Neural cell (in vitro differentiated cells): ENCODE results near the gene CLVS2. TPM values are rescaled to one million over a fixed set of nuclear protein-coding genes. Genes with fewer than 3 reads are reported as not detected.

Source experiments
- H2AFZ ChIP-seq: fragments of 200-600, 300-800 bp; sonication (generic), shearing (Covaris generic); 2 replicates; pipeline ENCODE4 v1.6.0; 2014; ENCODE audit warnings: low read depth, mild to moderate bottlenecking, antibody characterized with exemption, low read length, moderate library complexity
- H3F3A ChIP-seq: fragments of 200-600 bp; shearing (Covaris generic); 2 replicates; pipeline ENCODE4 v1.6.1; 2016; ENCODE audit warnings: mild to moderate bottlenecking, moderate library complexity, mixed read lengths, antibody characterized with exemption, low read length; ENCODE audit not compliant: insufficient read depth, poor library complexity, severe bottlenecking
- H3K27ac ChIP-seq: fragments of 200-600, 300-800 bp; sonication (generic), shearing (Covaris generic); 2 replicates; pipeline ENCODE4 v1.5.1; 2014; ENCODE audit warnings: mild to moderate bottlenecking, low read length, moderate library complexity
- H3K27me3 ChIP-seq: fragments of 300-800, 200-600 bp; sonication (generic), shearing (Covaris generic); 2 replicates; pipeline ENCODE4 v1.6.0; 2014; ENCODE audit warnings: mild to moderate bottlenecking, low read depth, low read length, moderate library complexity; ENCODE audit not compliant: insufficient read depth
- H3K36me3 ChIP-seq: fragments of 300-800, 200-600 bp; sonication (generic), shearing (Covaris generic); 2 replicates; pipeline ENCODE4 v1.5.1; 2014; ENCODE audit warnings: mild to moderate bottlenecking, antibody characterized with exemption, low read length, moderate library complexity; ENCODE audit not compliant: insufficient read depth
- H3K4me2 ChIP-seq: fragments of 300-800, 200-600 bp; sonication (generic), shearing (Covaris generic); 2 replicates; pipeline ENCODE4 v1.6.0; 2014; ENCODE audit warnings: mild to moderate bottlenecking, low read length
- H3K4me3 ChIP-seq: fragments of 300-800, 200-600 bp; sonication (generic), shearing (Covaris generic); 2 replicates; pipeline ENCODE4 v1.5.1; 2014; ENCODE audit warnings: mild to moderate bottlenecking, low read length, moderate library complexity
- H3K79me2 ChIP-seq: fragments of 200-600 bp; shearing (Covaris generic); replicated peaks from 2 replicates; pipeline ENCODE4 v1.6.0; 2014; ENCODE audit warnings: mild to moderate bottlenecking, low read length, moderate library complexity; ENCODE audit not compliant: insufficient read depth
- H3K9ac ChIP-seq: fragments of 300-800, 200-600 bp; sonication (generic), shearing (Covaris generic); 2 replicates; pipeline ENCODE4 v1.6.1; 2016; ENCODE audit warnings: mild to moderate bottlenecking, low read length, mixed read lengths
- H3K9me2 ChIP-seq: fragments of 200-600 bp; shearing (Covaris generic); 2 replicates; pipeline ENCODE4 v1.6.1; 2016; ENCODE audit warnings: mild to moderate bottlenecking, low read length, mixed read lengths; ENCODE audit not compliant: insufficient read depth
- H3K9me3 ChIP-seq: fragments of 200-600, 300-800 bp; sonication (generic), shearing (Covaris generic); 2 replicates; pipeline ENCODE4 v1.6.1; 2016; ENCODE audit warnings: mild to moderate bottlenecking, mixed run types, low read length, moderate library complexity, mixed read lengths
- H4K20me1 ChIP-seq: fragments of 200-600 bp; shearing (Covaris generic); 2 replicates; pipeline ENCODE4 v1.6.1; 2016; ENCODE audit warnings: mild to moderate bottlenecking, mixed run types; ENCODE audit not compliant: insufficient read depth
- CTCF ChIP-seq: fragments of 450-650 bp; IDR thresholded peaks from 2 replicates; pipeline ENCODE4 v1.5.1; 2014; ENCODE audit warnings: antibody characterized with exemption, mild to moderate bottlenecking, moderate library complexity; ENCODE audit not compliant: poor library complexity, severe bottlenecking
- EP300 ChIP-seq: fragments of 450-650 bp; conservative IDR thresholded peaks from 2 replicates; pipeline ENCODE4 v1.6.1; 2014; ENCODE audit warnings: antibody characterized with exemption, mild to moderate bottlenecking, moderate library complexity; ENCODE audit not compliant: poor library complexity, severe bottlenecking
- EZH2 ChIP-seq: fragments of 200-600, 300-800 bp; shearing (Covaris generic), sonication (generic); IDR thresholded peaks from 2 replicates; pipeline ENCODE4 v1.6.1; 2014; ENCODE audit warnings: antibody characterized with exemption, low read length, borderline replicate concordance, mild to moderate bottlenecking; ENCODE audit not compliant: insufficient read depth, poor library complexity, severe bottlenecking
- MXI1 ChIP-seq: fragments of 450-650 bp; conservative IDR thresholded peaks from 2 replicates; pipeline ENCODE4 v1.6.1; 2014; ENCODE audit warnings: antibody characterized with exemption, mild to moderate bottlenecking; ENCODE audit not compliant: poor library complexity, severe bottlenecking
- POLR2AphosphoS5 ChIP-seq: IDR thresholded peaks from 2 replicates; pipeline ENCODE4 v1.6.1; 2012
- RAD21 ChIP-seq: fragments of 450-650 bp; conservative IDR thresholded peaks from 2 replicates; pipeline ENCODE4 v1.6.1; 2014; ENCODE audit warnings: antibody characterized with exemption, mild to moderate bottlenecking, moderate library complexity
- REST ChIP-seq: IDR thresholded peaks from 2 replicates; pipeline ENCODE4 v1.6.1; 2012; ENCODE audit warnings: borderline replicate concordance
- SMC3 ChIP-seq: fragments of 450-650 bp; conservative IDR thresholded peaks from 2 replicates; pipeline ENCODE4 v1.6.1; 2014; ENCODE audit warnings: antibody characterized with exemption, mild to moderate bottlenecking, moderate library complexity; ENCODE audit not compliant: poor library complexity
- TAF1 ChIP-seq: IDR thresholded peaks from 2 replicates; pipeline ENCODE4 v1.6.1; 2012; ENCODE audit warnings: low read depth
- polyA plus RNA-seq: library from polyadenylated mRNA; depleted of rRNA; stranded (reverse); fragments of >200 nt; gene quantifications from 2 replicates; pipeline ENCODE4 v1.2.3, GENCODE V29; 2014

The CLVS2 gene
- polyA plus RNA-seq, 1 donor from 2014 or later: 12.9 TPM

- no peak overlapping the region for H3K4me3 ChIP-seq
- no peaks in the 10 kb centered on the region for H3K36me3 ChIP-seq
- H3K79me2 ChIP-seq: no peaks in the 10 kb centered on the region
- H3K9ac ChIP-seq: no peak overlapping the region
- H3K4me2 ChIP-seq: no peak overlapping the region
- H4K20me1 ChIP-seq: no peaks in the 10 kb centered on the region
- no peak for TF ChIP-seq POLR2AphosphoS5
- no peak for TF ChIP-seq EZH2
- no peak for TF ChIP-seq RAD21
- no peak for TF ChIP-seq MXI1
- no peak for TF ChIP-seq EP300
- no peak for TF ChIP-seq TAF1
- no peak for TF ChIP-seq SMC3
- no peak for TF ChIP-seq REST
- no peak for TF ChIP-seq CTCF
- H3K27ac ChIP-seq: no peak overlapping the region
- H3K9me3 ChIP-seq: no peaks in the 10 kb centered on the region
- H3K9me2 ChIP-seq: no peaks in the 10 kb centered on the region
- no peak overlapping the region for H2AFZ ChIP-seq
- H3K27me3 ChIP-seq: no peaks in the 10 kb centered on the region
- H3F3A ChIP-seq: no peaks in the 10 kb centered on the region
Observed at GRCh38 chr6:123089226-123089625, 93.2 kb downstream of the CLVS2 start.

- no peak overlapping the region for H3K4me2 ChIP-seq
- H3K27me3 ChIP-seq: no peaks in the 10 kb centered on the region
- no peak overlapping the region for H2AFZ ChIP-seq
- no peak overlapping the region for H3K27ac ChIP-seq
- no peaks in the 10 kb centered on the region for H3F3A ChIP-seq
- H3K79me2 ChIP-seq: no peaks in the 10 kb centered on the region
- no peak for TF ChIP-seq POLR2AphosphoS5
- no peak for TF ChIP-seq MXI1
- TF ChIP-seq CTCF: no peak
- no peak for TF ChIP-seq TAF1
- no peak for TF ChIP-seq EZH2
- H3K36me3 ChIP-seq: no peaks in the 10 kb centered on the region
- no peaks in the 10 kb centered on the region for H3K9me2 ChIP-seq
- H3K9ac ChIP-seq: no peak overlapping the region
- no peaks in the 10 kb centered on the region for H4K20me1 ChIP-seq
- H3K4me3 ChIP-seq: no peak overlapping the region
- no peaks in the 10 kb centered on the region for H3K9me3 ChIP-seq
Observed at GRCh38 chr6:123091091-123091895, 95.3 kb downstream of the CLVS2 start.
